ENCODE measurements around the gene MKRN2OS.

MKRN2OS gene

GRCh38 chr3:12574661-12575060, 29.4 kb upstream of the MKRN2OS start:
- H3K27me3 Mint-ChIP-seq = no peaks in the 10 kb centered on the region
- no peaks in the 10 kb centered on the region for H3K4me1 Mint-ChIP-seq
- H3K27ac Mint-ChIP-seq = no peak overlapping the region
- no peaks in the 10 kb centered on the region for H3K9me3 Mint-ChIP-seq
- DNase-seq = no peak
- no peak overlapping the region for H3K4me3 Mint-ChIP-seq
- no peak for ATAC-seq

- no peaks in the 10 kb centered on the region for H3K9me3 Mint-ChIP-seq
- peak overlapping the region; percentile 5 to 37 for H3K27ac Mint-ChIP-seq
- ATAC-seq (no peak), DNase-seq (no peak)
- H3K4me3 Mint-ChIP-seq = no peak overlapping the region
- H3K4me1 Mint-ChIP-seq = no peaks in the 10 kb centered on the region
- no peaks in the 10 kb centered on the region for H3K27me3 Mint-ChIP-seq
These were observed 28.8 kb upstream of the MKRN2OS start for GRCh38 chr3:12574131-12574530.

GRCh38 chr3:12571986-12572385, 26.7 kb upstream of the MKRN2OS start:
- Mint-ChIP-seq H3K27ac (no peak overlapping the region), H3K27me3 (no peaks in the 10 kb centered on the region), H3K9me3 (peaks cover 0 to 1% of the 10 kb centered on the region in 2 donors), H3K4me1 (peaks cover 1% of the 10 kb centered on the region), H3K4me3 (no peak overlapping the region)
- ATAC-seq (no peak), DNase-seq (no peak)

- ATAC-seq (no peak), DNase-seq (no peak)
- Mint-ChIP-seq H3K4me1 (peaks cover 13% of the 10 kb centered on the region), H3K27ac (no peak overlapping the region), H3K9me3 (peaks cover 0 to 5% of the 10 kb centered on the region in 2 donors), H3K4me3 (no peak overlapping the region), H3K27me3 (no peaks in the 10 kb centered on the region)
These were observed 24.5 kb upstream of the MKRN2OS start for GRCh38 chr3:12569836-12570235.

- Mint-ChIP-seq H3K4me3 (no peak overlapping the region), H3K9me3 (peaks cover 0 to 5% of the 10 kb centered on the region in 2 donors), H3K27ac (peak overlapping the region in 1 of 2 donors; percentile 48), H3K4me1 (peaks cover 18% of the 10 kb centered on the region), H3K27me3 (no peaks in the 10 kb centered on the region)
- no peak for DNase-seq
- ATAC-seq = no peak
These were observed 23.4 kb upstream of the MKRN2OS start for GRCh38 chr3:12568747-12569146.

GRCh38 chr3:12566976-12567375, 21.7 kb upstream of the MKRN2OS start:
- no peak for DNase-seq
- Mint-ChIP-seq H3K4me1 (peaks cover 25% of the 10 kb centered on the region), H3K4me3 (no peak overlapping the region), H3K27ac (no peak overlapping the region), H3K27me3 (no peaks in the 10 kb centered on the region), H3K9me3 (peaks cover 0 to 5% of the 10 kb centered on the region in 2 donors)
- no peak for ATAC-seq

- Mint-ChIP-seq H3K9me3 (peaks cover 0 to 5% of the 10 kb centered on the region in 2 donors), H3K27me3 (no peaks in the 10 kb centered on the region), H3K4me3 (no peak overlapping the region), H3K27ac (no peak overlapping the region), H3K4me1 (peaks cover 68% of the 10 kb centered on the region)
- ATAC-seq (no peak), DNase-seq (no peak)
These were observed 17.2 kb upstream of the MKRN2OS start for GRCh38 chr3:12562451-12562850.

GRCh38 chr3:12561397-12561796, 16.1 kb upstream of the MKRN2OS start:
- peak overlapping the region; percentile 94 to 97 for H3K27ac Mint-ChIP-seq
- H3K4me3 Mint-ChIP-seq = no peak overlapping the region

GRCh38 chr3:12560505-12561190, 15.3 kb upstream of the MKRN2OS start:
- ATAC-seq (peak; percentile 85), DNase-seq (peak; percentile 46 to 66)
- Mint-ChIP-seq H3K27me3 (peaks cover 2% of the 10 kb centered on the region), H3K4me3 (peak overlapping the region; percentile 52 to 72), H3K9me3 (no peaks in the 10 kb centered on the region), H3K27ac (peak overlapping the region; percentile 94 to 97), H3K4me1 (peaks cover 61% of the 10 kb centered on the region)

More at GRCh38 chr3:12561397-12561796, 16.1 kb upstream of the MKRN2OS start:
- no peaks in the 10 kb centered on the region for H3K9me3 Mint-ChIP-seq
- ATAC-seq (no peak), DNase-seq (no peak)
- H3K4me1 Mint-ChIP-seq = peaks cover 61% of the 10 kb centered on the region
- H3K27me3 Mint-ChIP-seq = no peaks in the 10 kb centered on the region

GRCh38 chr3:12559520-12559919, 14.2 kb upstream of the MKRN2OS start:
- Mint-ChIP-seq H3K4me1 (peaks cover 60% of the 10 kb centered on the region), H3K9me3 (no peaks in the 10 kb centered on the region), H3K27me3 (peaks cover 13% of the 10 kb centered on the region), H3K4me3 (peak overlapping the region in 1 of 2 donors; percentile 55), H3K27ac (peak overlapping the region; percentile 8 to 34)
- no peak for DNase-seq
- no peak for ATAC-seq

- H3K4me1 Mint-ChIP-seq = peaks cover 59% of the 10 kb centered on the region
These were observed 13.4 kb upstream of the MKRN2OS start for GRCh38 chr3:12558706-12559105.

GRCh38 chr3:12557473-12558100, 12.3 kb upstream of the MKRN2OS start:
- peaks cover 61% of the 10 kb centered on the region for H3K4me1 Mint-ChIP-seq
- H3K4me3 Mint-ChIP-seq = peak overlapping the region; percentile 92 to 95
- DNase-seq = no peak
- peaks cover 33% of the 10 kb centered on the region for H3K27me3 Mint-ChIP-seq
- ATAC-seq = no peak
- H3K27ac Mint-ChIP-seq = peak overlapping the region; percentile 90 to 98
- no peaks in the 10 kb centered on the region for H3K9me3 Mint-ChIP-seq

More at GRCh38 chr3:12558706-12559105, 13.4 kb upstream of the MKRN2OS start:
- peaks cover 22% of the 10 kb centered on the region for H3K27me3 Mint-ChIP-seq
- H3K27ac Mint-ChIP-seq = no peak overlapping the region
- DNase-seq (no peak), ATAC-seq (no peak)
- no peaks in the 10 kb centered on the region for H3K9me3 Mint-ChIP-seq
- H3K4me3 Mint-ChIP-seq = peak overlapping the region; percentile 92 to 95

GRCh38 chr3:12556690-12557472, 11.6 kb upstream of the MKRN2OS start, which contains the start of gene MKRN2:
MKRN2 (plus strand) TSS chr3:12557087; CDS start chr3:12557151, 64 bp downstream.
- DNase-seq = peak; percentile 86 to 89
- Mint-ChIP-seq H3K27me3 (peaks cover 33% of the 10 kb centered on the region), H3K27ac (peak within 1 kb of the TSS; percentile 90 to 98), H3K4me1 (peaks cover 54% of the 10 kb centered on the region), H3K4me3 (peak within 1 kb of the TSS; percentile 92 to 95), H3K9me3 (no peaks in the 10 kb centered on the region)
- ATAC-seq = peak; percentile 88

GRCh38 chr3:12556314-12556689, 11.0 kb upstream of the MKRN2OS start:
- H3K4me1 Mint-ChIP-seq = peaks cover 48% of the 10 kb centered on the region
- H3K9me3 Mint-ChIP-seq = no peaks in the 10 kb centered on the region
- peaks cover 33% of the 10 kb centered on the region for H3K27me3 Mint-ChIP-seq
- DNase-seq (peak in 1 of 2 donors; percentile 9), ATAC-seq (no peak)
- H3K4me3 Mint-ChIP-seq = peak overlapping the region; percentile 92 to 95
- peak overlapping the region; percentile 88 to 90 for H3K27ac Mint-ChIP-seq

GRCh38 chr3:12553921-12554391, 8.7 kb upstream of the MKRN2OS start:
- Mint-ChIP-seq H3K27ac (peak overlapping the region in 1 of 2 donors; percentile 90), H3K9me3 (no peaks in the 10 kb centered on the region), H3K27me3 (peaks cover 33% of the 10 kb centered on the region), H3K4me3 (peak overlapping the region; percentile 91 to 93), H3K4me1 (peaks cover 25% of the 10 kb centered on the region)
- ATAC-seq (no peak), DNase-seq (peak; percentile 22 to 23)

Measured in stimulated activated naive CD8-positive, alpha-beta T cell treated with anti-CD3 and anti-CD28 coated beads, Interleukin-15, amount 100 ng/mL, for 72 hours (primary cell).